HG03432 (cell line): Measurements from ENCODE around the gene ASRGL1.

ENCODE experiments used
- ATAC-seq: cut with Tn5 transposase; IDR thresholded peaks from one replicate; pipeline ENCODE4 v1.9.1; 2021; ENCODE audit warnings: mild to moderate bottlenecking, moderate library complexity; ENCODE audit not compliant: unreplicated experiment

ASRGL1 gene

DNA sequence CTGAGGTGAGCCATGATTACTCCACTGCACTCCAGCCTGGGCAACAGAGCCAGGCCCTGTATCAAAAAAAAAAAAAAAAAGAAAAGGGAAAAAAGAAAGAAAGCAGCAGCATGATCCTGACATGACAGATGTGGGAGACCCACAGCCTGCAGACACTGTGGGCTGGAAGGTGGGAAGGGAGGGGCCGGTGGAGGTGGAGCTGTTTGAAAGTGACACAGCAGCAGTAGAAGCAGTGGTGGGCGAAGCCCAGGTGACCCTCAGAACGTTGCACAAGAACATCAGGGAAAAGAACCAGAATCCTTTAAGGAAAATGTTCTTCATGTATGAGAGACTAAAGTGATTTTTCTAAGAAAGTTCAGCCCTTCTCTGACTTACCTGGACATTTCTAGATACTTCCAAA, 55.3 kb downstream of the ASRGL1 start:
- no peak for ATAC-seq

DNA sequence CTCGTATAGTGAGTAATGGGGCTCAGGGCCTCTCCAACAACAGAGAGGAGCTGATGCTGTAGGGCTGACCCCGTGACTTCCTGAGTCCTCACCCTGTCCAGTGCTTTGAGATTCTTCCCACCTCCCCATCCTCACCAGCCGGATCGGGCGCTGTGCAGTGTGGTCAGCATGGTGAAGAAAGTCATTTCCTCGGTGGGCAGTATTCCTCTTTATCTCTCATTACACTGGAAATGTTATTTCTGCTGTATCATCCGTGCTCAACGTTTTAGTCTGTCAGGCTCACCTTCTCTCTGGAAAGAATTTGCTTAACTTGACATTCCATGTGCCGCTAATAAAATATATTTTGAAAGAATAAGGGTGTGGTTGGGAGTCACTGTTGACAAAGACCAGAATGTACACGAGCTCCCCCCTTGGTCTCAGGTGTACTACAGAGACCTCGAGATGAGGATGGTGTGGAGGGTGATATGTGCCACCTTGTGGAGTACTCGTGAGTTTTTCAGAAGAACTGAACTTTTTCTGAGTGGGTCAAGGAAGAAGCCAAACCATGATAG, 55.9 kb downstream of the ASRGL1 start:
- no peak for ATAC-seq

DNA sequence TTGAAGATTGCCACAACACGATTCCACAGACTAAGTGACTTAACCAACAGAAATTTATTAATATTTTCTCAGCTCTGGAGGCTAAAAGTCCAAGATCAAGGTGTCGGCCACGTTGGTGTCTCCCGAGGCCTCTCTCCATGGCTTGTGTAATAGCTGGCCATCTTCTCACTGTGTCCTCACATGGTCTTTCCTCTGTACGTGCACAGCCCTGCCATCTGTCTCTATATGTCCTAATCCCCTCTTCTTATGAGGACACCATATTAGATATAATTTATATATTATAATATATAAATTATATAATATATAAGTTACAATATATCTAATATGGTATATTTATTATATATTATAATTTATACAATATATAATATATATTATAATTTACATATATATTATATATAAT, 56.5 kb downstream of the ASRGL1 start:
- no peak for ATAC-seq

DNA sequence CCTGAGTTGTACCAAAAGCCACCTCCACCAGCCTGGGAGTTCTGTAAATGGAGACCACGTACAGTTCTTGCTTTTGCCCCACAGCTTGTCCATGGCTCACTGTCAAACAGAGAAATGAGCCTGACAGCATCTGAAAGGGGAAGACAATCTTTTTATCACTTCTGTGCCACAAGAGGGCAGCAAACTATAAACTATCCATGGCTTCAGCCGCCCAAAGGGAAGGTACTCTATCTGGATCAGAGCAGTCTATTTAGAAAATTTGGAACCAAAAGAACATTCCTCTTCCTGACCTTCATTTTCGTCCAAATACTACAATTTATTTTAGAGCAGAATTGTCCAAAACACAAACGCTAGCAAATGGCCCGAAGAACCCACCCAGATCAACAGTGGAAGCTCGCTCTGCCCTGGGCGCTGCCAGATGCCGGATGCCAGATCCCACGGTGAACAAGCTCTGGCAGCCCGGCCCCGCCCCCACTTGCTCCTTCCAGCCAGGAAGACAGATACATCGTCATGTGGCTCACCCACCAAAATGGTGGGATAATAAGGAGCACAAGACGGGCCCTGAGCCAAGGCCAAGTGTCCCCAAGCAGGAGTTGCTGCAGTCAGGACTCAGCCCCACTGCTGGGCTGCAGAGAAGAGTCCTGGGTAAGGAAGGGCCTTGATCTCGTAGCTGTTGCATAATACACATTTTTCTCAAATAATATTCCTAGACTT, 57.7 kb downstream of the ASRGL1 start:
- ATAC-seq = no peak

DNA sequence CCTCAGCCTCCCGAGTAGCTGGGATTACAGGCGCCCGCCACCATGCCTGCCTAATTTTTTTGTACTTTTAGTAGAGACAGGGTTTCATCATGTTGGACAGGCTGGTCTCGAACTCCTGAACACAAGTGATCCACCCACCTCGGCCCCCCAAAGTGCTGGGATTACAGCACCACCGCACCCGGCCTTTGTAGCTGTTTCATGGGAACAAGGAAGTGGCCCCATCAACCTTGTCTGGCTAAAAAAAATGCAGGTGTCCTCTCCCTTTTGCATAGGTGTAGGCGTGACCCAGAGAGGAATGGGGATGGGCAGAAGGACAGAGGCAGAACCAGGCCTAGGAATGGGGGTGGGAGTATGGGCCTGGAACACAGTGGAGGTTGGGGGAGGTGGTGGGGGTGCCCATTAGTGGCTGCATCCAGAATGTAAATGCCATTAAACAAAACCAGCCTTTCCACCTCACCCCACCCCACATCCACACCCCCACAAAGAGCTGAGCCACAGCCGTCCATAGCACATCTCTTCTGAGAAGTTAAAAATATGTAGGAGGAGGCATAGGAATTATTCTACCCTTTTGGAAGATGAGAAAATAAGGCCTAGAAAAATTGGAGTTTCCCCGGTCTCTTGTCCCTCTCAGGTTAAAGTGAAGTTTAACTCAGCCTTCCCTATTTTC, 58.8 kb downstream of the ASRGL1 start:
- no peak for ATAC-seq

DNA sequence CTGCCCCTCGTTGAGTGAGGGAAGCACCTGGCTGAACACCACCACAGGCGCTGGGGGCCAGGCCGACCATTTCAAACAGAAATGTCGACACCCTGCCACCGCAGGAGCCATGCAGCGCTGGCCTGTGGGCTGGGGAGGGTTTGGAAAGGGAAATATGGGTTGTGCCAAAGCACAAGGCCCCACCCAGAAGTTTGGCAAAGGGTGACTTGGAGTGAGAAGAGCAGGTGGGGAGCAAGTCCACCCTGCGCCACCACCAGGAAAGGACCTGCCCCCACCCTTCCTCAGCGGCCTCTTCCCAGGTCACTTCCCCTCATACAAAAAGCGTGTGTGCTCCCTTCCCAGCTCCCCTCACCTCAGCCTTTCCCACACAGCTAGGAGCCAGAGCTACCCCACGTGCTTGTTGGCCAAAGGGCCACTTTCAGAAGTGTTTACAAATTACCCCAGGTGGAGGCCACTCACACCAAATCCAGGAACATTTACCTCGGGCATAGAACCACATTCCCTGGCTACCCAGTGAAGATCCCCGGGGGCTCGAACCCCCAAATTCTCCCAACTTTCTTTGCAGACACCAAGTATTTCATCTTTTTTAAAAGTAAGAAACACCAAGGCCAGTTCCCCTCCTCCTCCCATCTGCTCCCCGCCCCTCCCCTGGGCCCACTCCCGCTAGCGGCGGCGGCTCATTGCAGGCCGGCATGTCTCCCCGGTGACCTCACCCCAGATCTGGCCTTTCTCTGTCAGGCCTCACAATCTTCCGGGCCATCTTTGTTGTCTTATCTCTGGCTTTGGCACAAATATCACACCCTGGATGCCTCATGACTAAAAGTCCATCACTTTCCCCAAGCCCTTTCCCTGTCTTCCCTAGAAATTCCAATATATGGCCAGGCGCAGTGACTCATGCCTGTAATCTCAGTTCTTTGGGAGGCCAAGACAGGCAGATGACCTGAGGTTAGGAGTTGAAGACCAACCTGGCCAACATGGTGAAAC, 61.1 kb downstream of the ASRGL1 start:
- ATAC-seq = no peak

DNA sequence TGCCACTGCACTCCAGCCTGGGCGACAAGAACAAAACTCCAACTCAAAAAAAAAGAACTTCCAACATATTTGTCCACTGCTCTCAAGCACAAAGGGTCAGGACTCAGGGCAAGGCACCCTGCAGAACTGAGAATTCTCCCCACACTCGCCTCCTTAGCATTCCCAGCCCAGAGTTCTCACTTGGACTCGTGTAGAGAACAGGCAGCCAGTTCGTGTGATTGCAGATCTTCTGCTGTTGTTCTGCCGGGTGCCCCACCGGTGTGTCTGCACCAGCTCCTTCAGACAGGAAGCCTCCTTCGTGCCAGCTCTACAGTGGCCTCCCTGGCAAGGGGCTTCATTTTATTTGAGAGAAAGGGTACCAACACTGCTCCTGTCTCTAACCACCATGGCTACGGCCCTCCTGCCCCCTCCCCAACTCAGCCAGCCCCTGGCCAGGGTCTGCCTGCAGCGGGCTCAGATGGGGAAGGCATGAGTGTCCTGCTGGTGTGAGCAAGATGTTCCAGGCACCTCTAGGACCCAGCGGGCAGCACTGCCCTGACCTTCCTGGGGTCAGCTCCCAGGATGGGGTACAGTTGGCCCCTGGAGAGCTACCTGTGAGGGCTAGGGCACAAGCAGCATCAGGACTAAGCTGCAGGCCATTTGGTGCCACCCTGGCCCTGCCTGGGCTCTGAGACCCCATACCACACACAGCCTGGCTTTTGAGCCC, 62.1 kb downstream of the ASRGL1 start:
- no peak for ATAC-seq

DNA sequence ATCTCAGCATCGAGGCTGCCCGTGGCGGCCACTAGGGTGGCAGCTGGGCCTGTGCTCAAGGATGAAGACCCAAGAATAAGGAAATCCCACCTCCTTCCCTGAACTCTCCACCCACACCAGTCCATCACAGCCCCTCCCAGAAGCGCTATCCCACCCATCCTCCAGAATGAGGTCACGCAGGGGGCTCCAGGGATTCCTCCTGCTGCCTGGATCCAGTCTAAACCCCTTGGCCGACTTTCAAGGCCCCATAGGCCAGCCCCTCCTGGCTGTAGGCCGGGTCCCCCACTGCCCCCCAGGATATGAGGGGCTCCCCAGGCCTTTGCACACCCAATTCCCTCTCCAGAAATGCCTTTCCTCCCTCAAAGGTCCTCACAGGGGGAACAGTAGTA, 62.6 kb downstream of the ASRGL1 start:
- ATAC-seq = no peak

DNA sequence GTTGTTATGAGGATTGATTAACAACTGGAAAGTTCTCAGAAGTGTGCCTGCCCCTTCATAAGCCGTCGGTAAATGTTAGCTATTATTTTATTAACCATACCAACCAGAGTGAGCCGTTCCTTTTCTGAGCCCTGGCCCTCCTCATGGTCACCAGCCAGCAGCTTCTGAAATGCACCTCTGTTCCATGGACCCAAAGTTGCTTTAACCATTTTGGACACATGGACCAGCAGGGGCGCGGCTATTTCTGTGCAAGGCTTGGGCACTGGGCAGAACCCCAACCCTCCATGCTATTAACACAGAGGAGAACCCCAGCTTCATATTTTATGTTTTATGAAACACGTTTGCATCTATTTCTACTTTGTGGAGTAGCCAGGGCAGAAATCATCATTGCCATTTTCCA, 63.0 kb downstream of the ASRGL1 start:
- ATAC-seq = no peak

DNA sequence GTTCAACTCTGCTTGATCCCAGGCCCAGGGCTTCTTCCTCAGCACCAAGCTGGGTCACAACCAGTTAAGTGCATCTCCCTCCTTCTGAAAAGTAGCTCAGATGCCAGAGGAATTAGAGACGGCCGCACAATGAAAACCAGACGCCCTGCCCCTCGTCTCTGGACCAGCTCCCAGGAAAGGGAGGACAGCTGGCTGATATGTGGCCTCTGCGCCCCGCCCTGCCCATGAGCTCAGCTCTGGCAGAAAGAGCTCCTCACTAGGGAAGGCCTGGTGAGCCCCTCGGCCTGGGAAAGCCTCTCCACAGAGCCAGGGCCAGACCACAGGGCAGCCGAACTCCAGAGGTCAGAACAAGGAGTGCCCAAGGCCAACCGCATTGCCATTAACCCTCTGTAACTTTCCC, 63.5 kb downstream of the ASRGL1 start:
- no peak for ATAC-seq

DNA sequence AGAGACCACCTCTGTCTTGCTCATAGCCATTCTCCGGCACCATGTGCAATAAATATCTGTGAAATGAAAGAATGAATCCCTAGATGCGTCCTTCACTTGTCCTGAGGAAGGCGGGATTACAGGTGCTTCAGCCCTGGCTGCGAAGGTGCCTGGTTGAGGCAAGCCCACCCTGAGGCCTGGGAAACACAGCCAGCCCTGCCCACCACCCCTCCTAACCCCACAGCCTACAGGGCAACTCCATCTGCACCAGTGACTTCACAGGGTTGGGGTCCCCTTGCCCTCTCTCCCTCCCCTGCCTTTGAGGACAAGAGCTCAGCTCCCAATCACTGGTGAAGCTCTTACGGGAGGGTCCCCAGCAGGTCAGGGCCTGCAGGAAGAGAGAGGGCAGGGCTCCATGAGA, 64.1 kb downstream of the ASRGL1 start:
- no peak for ATAC-seq

DNA sequence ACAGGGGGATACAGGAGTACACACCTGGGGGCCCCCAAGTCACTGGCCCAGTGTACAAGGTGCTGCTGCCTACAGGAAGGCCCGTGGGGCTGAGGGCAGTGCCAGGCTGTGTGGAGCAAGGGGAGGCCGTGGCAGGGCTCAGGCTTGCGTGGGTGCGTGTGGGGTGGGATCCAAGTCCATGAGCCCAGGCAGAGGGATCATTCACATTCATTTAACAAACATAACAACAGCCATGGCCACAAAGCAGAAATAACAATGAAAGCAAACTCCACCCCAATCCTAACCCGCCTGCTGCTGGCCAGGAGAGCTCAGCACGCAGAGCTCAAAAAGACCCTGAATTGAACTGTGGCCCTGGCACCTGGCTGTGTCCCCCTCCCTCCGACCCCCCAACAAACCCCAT, 64.6 kb downstream of the ASRGL1 start:
- ATAC-seq = no peak

DNA sequence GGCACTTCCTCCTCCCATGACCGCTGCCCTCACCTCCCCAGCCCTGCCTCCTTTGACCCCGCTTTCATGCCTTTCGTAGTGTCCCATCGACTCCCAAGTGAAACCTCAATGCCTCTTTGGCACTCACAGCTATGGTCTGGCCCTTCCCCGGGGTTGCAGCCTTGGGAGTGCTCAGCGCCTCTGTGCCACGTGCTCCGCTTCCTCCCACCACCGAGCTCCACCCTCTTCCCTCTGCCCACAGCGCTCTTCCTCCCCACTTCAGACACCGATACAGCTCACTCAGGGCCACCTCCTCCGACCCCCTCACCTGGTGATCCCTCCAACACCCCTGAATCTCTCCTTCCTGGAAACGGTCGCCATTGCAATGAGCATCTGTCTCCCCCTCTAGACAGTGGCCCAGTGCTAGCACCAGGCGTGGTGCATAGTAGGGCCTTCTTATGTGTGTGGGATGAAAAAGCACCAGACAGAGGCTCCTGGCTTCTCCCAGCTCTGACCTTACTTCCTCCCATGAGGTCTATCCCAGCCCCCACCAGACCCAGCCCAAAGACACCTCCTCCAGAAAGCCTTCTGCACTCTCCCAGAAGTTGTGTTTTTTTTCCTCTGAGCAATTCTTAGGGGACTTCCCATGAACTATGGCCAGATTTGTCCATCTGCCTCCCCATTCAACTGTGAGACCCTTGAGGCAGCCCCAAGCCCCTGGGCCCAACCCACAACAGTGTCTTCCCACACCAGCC, 65.1 kb downstream of the ASRGL1 start:
- ATAC-seq = no peak

DNA sequence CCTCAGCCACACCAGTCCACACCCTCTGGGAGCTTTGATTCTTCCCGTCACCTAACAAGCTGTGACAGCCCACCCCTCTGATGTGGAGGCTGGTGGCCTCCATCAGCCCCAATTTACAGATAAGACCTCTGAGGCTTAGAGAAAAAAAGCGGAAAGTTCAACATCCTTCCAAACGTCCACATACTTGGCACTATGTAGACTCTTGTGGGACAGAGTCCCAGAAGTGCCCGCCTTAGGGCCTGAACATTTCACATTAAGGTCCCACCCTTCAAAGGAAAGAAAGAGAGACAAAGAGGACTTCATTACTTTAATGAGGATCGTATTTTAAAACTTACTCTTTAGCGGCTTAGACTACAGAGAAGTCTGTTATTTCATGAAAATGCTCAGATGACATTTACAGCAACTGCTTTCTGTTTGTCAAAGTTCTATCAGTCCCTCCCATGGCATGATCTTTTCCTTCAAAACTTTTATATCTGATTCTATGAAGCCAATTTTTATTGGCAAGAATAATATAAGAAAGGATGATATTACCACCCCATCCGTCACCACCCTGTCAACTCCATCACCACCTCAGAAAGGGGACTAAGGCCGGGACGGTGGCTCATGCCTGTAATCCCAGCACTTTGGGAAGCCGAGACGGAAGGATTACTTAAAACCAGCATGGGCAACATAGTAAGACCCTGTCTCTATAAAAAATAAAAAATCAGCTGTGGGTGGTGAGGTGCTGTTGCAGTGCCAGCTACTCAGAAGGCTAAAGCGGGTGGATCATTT, 65.9 kb downstream of the ASRGL1 start:
- no peak for ATAC-seq

DNA sequence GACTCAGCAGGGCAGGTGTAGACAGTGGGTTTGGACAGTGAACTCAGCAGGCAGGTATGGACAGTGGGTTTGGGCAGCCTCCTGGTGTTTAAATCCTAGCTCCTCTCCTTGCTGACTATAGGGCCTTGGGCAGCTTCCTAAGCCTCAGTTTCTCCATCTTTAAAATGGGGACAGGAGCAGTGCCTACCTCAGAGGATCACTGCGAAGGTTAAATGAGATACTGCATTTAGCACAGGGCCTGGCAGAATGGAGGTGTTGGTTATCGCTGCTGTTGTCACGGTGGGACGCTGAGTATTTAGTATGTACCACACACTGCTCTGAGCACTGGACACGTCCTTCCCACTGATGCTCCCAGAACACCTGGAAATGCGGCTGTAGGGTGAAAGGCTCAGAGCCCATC, 67.2 kb downstream of the ASRGL1 start:
- ATAC-seq = no peak

DNA sequence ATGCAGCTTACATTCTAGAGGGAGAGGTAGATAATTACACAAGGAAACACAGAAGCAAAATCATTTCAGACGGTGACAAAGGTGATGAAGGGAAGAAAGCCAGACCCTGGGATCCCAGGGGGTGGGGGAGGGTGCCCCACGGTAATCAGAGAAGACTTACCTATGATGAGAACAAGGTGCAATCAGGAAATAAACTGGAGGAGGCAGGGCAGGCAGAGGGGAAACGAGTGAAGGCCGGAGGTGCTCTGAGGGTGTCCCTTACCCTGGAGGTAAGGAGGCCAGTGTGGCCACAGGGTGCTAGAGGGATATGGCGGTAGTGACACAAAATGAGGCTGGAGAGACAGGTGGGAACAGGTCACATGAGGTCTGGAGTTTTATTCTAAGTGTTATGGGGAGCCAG, 67.7 kb downstream of the ASRGL1 start:
- no peak for ATAC-seq

DNA sequence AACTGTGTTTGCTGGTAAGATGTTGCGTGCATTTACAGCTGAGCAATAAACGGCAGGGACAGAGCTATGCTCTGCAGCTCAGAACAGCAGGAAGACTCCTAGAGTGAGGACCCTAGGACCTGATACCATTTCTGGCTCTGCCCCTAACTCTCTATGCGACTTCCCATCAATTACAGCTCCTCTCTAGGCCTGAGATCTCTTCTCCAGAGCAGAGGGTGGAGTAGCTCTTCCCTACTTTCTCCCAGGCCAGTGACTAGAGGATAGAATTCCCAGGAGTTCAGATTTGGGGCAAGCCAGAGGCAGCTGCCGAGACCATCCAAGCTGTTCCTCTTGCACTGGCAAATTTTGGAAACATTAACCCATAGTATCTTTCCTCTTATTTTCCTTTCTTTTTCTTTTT, 68.8 kb downstream of the ASRGL1 start:
- ATAC-seq = no peak

DNA sequence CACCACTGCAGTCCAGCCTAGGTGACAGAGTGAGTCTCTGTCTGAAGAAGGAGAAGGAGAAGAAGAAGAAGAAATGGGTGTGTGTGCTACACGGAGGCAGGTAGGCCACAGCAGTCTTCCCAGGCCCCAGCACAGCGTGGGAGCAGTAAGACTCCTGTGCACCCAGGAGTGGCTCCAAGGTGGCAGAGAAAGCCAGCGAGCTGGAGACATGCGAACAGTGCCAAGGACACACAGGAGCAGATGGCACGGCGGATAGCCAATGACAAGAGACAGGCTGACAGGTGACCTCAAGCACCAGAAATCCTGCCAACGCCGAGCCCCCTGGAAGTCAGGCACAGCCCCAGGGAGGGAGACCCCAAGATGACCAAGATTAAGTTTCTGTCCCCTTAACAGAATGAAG, 72.6 kb downstream of the ASRGL1 start:
- ATAC-seq = no peak

DNA sequence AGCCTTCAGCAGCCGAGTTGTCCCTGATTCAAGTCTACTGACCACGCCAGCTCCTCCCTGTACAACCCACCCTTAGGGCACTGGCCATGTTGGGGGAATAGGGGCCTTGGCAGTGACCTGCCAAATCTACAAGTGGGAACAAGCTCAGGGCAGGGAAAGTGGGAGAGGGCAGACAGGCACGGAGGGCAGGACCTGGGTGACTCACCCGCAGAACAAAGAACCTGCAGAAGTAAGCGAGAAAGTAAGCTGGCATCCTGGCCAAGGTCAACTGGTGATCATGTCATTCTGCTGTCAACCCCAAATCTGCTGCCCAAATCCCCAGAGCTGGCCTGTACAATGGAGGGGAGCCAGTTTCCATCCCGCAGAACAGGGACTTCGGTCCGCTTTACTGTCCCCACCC, 73.7 kb downstream of the ASRGL1 start:
- ATAC-seq = no peak
